Skeletal muscle cell (primary cell): ENCODE measurements around the gene SCUBE1.
"Not testable (repeated sequence)": the region's sequence is repeated elsewhere in the genome, so short reads cannot be mapped to it uniquely, and the experiment has no call there.

ENCODE experiments used
- DNase-seq: peaks from one replicate; pipeline ENCODE4 v3.0.0-alpha.2; 2010; ENCODE audit warnings: low read depth
- H3K4me3 ChIP-seq: 2 replicates; pipeline ENCODE4 v1.5.1; 2011; ENCODE audit warnings: low read depth, mild to moderate bottlenecking, control low read depth, low read length, moderate library complexity

Gene SCUBE1

DNA sequence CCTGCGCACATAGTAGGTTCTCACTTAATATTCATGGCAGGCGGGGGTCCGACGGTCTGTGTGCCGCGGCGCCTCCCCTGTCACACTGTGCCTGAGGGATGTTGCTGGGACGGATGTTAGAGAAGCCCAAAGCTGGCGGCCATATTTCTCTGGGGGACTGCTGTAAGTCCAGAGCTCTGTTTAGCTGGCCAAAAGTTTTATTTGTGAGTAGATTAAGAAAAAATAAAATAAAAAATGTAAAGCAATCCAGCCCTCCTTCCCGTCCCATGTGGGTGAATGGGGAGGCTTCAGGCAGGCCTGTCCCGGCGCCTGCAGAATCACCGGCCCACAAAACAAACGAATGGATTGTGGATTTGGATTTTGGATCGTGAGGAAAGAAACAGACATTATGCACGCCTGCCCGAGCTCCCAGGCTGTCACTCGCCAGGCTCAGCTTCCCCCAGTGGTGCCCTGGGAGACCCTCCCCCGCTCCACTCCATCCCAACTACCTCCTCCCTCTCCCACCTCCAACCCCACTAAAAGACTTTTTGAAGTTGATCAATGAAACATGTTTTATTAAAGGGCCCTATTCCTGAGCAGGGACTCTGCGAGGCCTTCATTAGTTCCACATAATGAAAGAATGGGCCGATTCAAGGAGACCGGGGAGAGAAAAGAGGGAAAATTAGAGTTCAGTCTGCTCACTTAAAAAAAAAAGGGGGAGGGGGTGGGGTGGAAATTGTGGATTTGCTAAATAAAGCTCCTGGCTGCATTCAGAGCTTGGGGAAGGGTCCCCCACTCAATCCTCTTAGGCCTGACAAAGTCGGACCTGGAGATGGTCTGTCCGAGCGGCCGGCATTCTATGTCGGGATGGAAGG is 20.4 kb upstream of the SCUBE1 start:
- no peak overlapping the region for H3K4me3 ChIP-seq
- no peak for DNase-seq

DNA sequence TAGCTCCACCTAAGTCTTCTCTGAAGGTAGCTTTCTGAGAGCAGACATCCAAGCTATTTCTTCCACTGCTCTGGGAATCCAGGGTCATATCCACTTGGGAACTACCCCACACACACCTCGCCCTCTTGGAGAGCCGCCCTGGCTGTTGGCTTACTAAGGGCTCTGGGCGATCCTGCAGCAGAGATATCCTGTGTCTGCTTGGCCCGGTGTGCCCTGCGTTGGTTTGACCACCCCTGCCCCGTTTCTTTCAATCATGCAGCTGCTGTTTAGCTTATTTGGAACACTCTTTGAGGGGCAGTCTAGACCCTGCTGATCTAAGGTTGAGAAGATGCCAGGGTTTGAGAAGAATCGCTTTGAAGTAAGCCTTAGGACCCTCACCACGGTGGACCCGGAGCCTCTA is 17.4 kb upstream of the SCUBE1 start:
- no peak for DNase-seq
- H3K4me3 ChIP-seq = no peak overlapping the region

DNA sequence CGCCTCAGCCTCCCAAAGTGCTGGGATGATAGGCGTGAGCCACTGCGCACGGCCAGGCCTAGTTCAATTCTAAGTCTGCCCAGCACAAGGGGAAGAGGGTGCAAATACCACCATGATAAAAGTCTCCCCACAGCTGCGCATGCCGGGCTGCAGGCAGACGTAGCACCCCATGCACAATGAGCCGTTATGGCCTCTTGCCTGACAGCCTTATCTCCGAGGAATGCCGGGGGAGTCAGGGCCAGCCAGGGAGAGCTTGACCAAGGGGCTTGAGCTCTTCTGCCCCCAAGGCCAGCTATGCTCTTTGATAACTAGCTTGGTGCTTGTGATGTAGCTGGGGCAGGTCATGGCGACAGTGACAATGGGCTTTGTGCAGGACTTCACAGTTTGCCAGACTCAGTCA is 13.7 kb upstream of the SCUBE1 start:
- no peak overlapping the region for H3K4me3 ChIP-seq
- DNase-seq = no peak

DNA sequence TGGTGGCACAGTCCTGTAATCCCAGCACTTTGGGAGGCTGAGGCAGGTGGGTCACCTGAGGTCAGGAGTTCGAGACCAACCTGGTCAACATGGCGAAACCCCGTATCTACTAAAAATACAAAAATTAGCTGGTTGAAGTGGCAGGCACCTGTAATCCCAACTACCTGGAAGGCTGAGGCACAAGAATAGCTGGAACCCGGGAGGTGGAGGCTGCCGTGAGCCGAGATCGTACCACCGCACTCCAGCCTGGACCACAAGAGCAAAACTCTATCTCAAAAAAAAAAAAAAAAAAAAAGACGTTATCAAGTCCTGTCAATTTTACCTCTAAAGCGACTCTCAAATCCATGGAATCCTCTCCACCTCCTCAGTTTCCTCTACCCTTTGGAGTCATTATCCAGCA is 12.5 kb upstream of the SCUBE1 start:
- DNase-seq = not testable (repeated sequence)

DNA sequence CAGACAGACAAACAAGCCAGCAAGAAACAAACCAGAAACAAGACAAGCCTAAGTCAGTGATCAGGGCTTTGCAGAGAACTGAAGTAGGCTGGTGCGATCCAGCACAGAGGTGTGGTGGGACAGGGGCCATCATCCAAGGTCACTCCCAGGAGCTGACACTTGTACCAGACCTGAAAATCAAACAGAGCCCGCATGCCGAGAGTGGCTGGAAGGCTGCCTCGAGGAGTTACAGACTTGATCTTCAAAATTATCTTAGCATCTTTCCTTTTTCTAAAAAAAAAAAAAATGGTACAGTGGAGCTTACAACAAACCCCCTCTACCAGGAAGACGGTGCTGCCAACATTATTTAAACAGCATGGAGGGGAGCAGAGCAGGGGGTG is 8.8 kb upstream of the SCUBE1 start:
- H3K4me3 ChIP-seq = no peak overlapping the region
- no peak for DNase-seq

More for the DNA sequence above, 12.5 kb upstream of the SCUBE1 start:
- H3K4me3 ChIP-seq = not testable (repeated sequence)

DNA sequence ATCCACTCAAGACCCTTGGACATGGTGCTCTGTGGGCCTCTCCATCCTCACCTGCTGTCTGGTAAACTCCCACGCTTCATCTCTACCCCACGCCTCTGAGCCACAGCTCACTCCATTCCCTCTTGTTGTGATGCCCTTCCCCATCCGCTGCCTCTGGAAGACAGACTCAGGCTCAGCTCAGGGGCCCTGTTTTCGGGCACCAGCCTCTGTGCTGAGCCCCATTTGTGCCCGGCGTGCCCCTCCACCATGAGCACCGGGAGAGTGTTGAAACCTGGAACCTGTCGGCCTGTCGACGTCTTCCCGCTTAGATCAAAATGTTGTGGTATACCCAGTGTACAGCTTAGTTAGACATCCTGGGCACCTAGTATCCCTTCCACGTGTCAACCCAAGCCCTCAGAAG is 6.5 kb upstream of the SCUBE1 start:
- no peak overlapping the region for H3K4me3 ChIP-seq
- no peak for DNase-seq

DNA sequence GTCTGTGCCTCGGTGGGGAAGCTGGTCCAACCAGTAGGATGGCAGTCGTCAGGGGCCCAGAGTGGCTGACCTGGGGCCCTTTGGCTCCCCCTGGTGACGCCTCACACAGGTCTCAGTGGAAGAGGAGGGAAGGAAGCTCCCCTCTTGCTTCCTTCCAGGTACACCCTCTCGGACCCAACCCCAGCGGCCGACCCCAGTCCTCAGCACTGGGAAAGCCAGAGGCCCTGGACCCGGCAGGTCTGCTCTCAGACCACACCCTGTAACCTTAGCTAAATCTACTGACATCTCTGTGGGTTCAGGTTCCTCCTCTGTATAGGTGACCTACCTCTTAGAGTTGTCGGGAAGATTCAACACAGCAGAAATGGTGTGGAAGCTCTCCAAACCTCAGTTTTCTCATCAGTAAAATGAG is 3.4 kb upstream of the SCUBE1 start:
- no peak for DNase-seq
- no peak overlapping the region for H3K4me3 ChIP-seq

DNA sequence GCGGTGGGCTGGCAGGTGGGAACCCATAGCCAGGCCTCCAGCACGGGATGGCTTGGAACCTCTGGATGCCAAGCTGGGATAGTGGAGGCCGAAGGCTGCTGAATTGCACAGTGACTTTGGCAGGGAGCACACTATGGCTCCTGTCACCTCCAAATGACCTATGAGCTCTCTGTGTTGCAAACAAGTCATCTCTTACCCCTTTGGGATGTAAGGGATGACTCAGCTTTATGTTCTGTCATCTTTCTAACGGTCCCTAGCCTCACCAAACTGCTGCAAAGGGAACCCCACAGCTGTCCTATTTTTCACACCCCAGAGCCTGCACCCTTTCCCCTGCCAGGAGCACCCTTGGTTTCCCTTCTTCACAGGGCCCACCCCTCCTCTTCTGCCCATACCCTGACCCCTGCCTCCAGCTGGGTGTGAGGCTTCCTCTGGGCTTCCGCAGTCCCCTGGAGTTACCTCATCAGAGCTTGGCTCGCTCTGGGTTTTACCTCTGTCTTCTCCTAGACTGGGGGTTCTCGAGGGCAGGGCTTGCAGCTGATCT is 2.7 kb upstream of the SCUBE1 start:
- no peak for DNase-seq
- H3K4me3 ChIP-seq = no peak overlapping the region

DNA sequence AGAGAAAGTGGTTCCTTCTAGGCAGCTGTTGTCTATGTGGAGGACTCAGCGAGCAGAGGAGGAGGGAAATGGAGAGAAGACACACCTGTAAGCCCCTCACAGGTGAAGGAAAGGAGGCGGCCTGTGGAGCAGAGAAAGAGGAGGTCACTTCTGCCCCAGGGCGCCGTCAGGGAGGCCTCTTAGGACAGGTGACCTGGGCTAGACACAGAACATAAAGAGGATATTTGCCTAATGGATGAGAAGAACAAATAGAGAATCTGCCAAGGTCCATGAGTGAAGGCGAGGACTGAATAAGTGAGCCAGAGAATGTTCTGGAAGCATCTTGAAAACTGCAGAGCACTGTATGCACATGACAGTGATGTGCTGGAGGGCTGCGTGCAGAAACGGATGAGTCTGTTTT is 2.2 kb upstream of the SCUBE1 start:
- no peak overlapping the region for H3K4me3 ChIP-seq
- no peak for DNase-seq

DNA sequence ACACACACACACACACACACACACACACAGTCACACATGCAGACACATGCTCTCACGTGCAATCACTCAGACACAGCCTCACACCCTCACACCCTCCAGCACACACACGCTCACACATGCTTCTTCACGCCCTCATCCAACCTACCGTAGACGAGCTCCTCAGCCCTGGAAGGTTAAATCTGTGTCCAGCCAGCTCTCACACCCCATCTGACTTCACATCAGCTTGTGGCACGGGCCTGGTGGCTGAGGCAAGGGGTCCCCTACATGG is 1.3 kb upstream of the SCUBE1 start:
- H3K4me3 ChIP-seq = no peak overlapping the region
- DNase-seq = no peak

DNA sequence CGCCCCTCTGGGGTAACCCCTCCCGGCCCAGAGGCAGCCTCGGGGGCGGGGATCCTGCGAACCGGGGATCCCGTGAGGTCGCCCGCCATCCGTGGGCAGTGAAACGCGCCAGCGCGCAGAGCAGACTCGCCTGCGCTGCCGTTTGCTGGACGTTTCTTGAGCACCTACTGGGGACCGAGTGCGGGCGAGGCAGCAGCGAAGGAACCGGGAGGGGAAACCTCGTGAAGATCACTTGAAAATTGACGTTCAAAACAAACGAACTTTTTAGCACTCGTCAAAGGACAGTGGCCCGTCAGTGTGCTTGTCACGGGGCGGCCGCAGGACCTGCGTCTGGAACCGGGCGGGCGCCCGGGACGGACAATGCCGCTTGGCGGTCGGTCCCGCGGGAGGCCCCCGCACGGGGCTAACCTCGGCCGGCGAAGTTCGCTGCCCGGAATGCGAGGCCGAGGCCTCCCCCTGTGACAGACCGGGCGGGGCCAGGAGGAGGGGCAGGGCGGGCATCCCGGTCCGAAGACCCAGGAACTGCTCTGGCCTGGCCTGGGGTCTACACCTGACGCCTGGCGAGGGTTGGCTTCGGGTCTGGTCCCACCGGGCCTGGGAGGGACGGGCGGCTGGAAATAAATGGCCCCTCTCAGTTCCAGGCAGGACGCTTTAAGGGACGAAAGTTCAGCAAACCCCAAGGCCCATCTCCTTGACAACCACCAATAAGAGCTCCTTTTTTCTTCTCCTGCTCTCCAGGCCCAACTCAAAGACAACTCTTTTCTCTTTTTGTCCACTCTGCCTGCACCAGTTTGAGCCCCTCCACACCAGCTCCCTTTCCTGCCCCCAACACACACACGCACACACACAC is 723 bp upstream of the SCUBE1 start:
- H3K4me3 ChIP-seq = no peak overlapping the region

DNA sequence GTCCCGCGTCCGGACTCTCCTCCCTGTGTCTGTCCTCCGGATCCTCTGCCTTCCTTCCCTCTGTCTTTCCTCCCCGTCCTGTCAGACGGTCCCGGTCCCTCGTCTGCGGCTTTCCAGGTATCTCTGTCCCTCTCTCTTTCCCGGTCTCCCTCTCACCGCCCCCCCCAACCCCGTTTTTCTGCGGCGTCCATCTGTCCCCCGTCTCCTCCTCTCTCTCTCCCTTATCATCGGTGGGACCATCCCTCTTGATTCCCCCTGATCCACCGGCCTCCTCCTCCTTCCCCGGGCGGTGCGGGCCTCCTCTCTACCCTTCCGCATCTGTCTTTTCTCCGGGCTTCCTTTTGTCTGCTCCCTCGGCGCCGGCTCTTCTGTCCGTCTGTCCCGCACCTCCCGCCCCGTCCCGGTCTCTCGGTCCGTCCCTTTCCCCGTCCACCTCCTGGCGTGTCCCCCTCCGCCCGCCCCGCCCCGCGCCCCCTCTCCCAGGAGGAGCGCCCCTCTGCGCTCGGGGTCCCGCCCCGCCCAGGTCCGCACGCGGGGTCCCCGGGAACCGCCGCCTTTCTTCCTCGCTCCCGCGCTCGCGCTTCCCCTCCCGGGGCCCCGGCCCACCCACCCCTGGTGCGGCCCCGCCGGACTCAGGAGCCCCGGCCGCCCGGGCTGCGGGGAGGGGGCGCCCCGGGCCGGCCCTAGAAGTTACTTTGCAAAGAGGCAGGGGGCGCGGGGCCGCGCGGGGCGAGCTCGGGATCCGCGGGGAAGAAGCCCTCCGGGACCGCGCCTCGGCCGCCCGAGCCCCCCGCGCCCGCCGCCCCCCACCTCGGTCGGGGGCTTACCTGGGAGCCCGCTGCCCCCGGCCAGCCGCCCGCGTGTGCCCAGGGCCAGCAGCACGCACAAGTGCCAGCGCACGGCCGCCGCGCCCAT is 568 bp downstream of the SCUBE1 start:
- H3K4me3 ChIP-seq = no peak overlapping the region

More for the DNA sequence above, 723 bp upstream of the SCUBE1 start:
- DNase-seq = no peak

DNA sequence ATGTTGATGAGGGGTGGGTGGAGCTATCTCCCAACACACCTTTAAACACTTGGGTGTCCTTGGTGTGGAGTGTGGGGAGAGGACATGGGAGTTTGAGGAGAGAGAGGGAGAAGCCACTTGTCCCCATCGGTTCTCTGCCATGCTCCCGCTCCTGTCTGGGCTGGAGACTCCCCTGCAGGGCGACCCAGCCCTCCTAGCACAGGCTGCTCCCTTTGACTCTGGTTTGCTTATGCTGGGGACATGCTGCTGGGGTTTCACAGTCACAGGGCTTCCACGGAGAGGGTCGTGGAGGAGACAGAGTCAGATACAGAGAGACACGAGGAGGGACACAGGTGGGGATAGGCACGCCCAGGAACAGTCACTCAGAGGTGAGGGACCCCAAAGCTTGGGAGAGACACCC is 1.6 kb downstream of the SCUBE1 start:
- no peak overlapping the region for H3K4me3 ChIP-seq
- DNase-seq = no peak

More for the DNA sequence above, 568 bp downstream of the SCUBE1 start:
- DNase-seq = no peak

DNA sequence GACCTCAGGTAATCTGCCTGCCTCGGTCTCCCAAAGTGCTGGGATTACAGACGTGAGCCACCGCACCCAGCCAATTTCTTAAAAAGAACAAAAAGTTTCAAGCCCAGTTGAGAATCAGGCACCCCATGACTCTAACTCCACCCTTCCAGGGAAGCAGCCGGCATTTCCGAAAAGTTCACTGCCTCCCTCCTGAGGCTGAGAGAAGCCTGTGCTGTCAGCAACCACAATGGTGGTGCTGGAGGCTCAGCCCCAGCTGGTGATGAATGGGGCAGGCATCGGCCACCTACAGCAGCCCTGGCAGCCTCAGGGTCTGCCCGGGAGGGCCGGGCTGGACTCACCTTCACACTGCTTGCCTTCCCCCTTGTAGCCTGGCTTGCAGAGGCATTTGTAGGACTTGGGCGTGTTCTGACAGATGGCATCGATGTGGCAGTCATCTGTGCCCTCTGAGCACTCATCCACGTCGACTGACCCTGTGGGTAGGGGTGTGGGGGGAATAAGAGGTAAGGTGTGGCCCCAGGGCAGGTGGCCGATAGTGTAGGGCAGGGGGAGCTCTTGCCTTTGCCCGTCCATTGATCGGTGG is 4.3 kb downstream of the SCUBE1 start:
- H3K4me3 ChIP-seq = no peak overlapping the region
- DNase-seq = no peak

DNA sequence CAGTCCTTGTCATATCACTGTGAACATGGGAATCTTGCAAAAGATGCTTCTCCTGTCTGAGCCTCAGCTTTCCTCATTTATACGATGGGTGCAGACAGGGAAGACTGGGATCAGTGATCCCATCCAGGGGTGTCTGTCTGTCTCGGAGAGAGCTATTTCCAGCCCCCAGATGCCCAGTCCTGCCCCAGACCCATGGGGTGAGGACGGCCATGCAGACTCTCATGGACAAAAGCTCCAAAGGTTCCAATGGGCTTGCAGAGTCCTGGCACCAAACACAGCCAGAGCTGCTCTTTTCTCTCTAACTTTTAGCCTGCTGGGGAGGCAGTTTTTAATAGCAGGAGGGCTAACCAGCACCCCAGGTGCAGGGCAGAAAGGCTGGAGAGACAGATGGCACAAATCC is 5.2 kb downstream of the SCUBE1 start:
- DNase-seq = no peak
- H3K4me3 ChIP-seq = no peak overlapping the region

DNA sequence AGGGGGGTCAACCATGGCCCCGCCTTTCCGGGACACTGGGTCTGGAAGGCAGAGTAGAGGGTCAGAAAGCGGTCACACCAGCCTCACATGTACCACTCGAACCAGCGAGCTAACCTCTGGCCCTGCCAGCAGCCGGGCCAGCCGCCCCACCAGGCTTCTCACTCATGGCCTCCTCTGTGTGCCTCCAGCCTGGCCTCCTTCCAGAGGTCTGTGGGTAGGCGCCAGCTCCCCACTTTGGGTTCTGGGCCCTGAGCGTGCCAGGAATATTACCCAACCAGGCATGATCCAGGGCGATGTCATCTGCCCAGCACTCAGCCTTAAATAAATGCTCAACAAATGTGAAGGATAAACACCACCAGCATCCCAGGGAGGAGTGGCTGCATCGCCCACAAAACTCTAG is 5.8 kb downstream of the SCUBE1 start:
- H3K4me3 ChIP-seq = no peak overlapping the region
- DNase-seq = no peak

DNA sequence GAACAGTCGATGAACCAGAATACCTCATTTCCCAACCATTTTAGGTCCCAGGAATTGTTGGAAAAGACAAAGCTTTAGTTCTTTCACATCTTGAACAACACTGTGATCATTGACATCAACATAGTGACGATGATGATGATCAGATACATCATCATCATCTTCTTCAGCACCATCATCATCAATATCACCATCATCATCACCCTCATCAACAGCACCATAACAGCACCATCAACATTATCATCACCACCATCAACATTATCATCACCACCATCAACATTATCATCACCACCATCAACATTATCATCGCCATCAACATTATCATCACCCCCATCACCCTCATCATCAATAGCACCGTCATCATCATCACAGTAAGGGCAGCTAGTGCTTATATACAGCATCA is 8.8 kb downstream of the SCUBE1 start:
- no peak overlapping the region for H3K4me3 ChIP-seq
- DNase-seq = no peak

DNA sequence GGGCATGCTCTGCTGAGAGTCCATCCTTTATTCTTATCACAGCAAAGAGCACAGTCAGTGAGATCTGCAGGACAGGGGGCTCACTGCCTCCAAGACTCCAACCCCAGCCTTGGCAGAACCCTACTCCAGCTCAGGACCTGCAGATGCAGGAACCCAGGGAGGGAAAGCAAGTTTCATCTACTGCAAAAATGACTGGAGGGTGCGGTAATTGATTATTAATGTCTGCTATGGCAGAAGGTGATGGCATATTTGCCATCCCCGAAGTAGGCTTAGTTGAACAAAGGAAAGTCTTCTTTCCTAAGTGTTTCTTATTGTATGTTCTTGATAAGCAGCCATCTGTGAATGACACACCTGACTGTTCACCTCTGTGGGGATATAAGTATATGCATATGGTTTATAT is 9.2 kb downstream of the SCUBE1 start:
- H3K4me3 ChIP-seq = no peak overlapping the region
- no peak for DNase-seq

DNA sequence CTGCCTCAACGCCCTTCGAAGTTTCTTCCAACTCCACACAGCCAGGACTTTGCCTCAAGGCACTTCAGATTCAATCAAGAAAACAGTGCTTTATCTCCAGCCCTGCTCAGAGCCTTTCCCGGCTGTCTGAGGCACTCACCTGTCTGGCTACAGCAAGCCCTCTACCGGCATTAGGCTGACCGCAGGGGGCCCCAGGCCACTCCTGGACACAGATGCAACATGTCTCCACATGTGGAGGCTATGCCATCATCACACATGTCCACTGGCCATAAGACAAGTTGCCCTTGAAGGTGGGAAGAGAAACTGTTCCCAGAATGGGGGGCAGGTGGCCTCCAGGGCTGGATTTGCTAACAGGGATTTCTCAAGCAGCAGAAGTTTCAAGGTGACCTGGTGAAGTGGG is 10.0 kb downstream of the SCUBE1 start:
- DNase-seq = no peak
- H3K4me3 ChIP-seq = no peak overlapping the region
